Muscle of arm (tissue), 12 donors: ENCODE results near the gene LIMS2. TPM values are rescaled to one million over a fixed set of nuclear protein-coding genes. Genes with fewer than 3 reads are reported as not detected.

Source experiments
- DNase-seq: peaks from one replicate; pipeline ENCODE4 v3.0.0-alpha.2; 2013
- polyA plus RNA-seq, 12 donors: library from polyadenylated mRNA; unstranded; fragments of 120-200 nt; gene quantifications; one replicate each; pipeline ENCODE4 v1.2.1, GENCODE V29; 2013; ENCODE audit not compliant: insufficient read length in 12 of 12

The LIMS2 gene
- polyA plus RNA-seq, 12 donors = 21.5 to 57.1 (median 33.8) TPM; not detected in 1

DNA sequence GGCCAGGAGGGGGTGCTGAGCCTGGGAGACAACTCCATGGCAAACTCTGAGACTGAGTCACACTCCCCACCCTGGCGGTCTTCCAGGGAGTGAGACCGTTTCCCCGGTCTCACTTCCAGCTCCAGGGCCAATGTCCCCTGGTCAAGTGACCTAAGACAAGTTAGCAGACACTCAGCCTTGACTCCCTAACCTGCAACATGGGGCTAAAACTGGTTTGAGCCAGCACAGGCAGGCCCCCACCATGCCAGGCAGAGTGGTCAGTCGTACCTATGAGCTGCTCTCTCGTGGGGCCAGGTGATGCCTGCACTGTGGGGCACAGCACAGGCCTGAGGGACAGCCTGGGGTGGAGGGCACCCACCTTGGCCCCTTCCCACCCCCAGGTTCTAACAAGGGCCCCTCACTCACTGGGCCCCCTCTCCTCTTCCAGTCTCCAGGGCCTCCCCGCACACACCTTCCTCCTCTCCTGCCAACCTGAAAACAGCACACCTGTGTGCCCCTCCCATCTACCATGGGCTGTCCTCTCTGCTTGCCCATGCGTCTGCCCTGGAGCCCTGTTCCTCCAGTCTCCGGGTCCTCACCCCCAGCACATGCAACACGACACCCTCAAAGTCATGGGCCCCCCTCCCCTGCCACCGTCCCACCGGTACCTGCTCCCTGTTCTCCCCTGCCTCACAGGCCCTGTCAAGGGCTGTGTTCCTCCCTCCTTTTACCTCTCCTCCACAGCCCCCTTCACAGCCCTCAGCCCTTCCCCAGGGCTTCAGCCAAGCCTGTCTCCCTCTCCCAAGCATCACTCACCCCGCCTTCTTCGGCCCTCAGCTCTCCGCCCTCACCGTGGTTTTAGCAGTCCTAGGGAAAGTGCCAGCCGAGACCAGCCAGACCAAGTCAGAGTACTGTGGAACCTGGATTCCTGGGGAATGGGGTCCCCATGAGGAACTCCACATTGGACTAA is 27.8 kb downstream of the LIMS2 start:
- DNase-seq = no peak

DNA sequence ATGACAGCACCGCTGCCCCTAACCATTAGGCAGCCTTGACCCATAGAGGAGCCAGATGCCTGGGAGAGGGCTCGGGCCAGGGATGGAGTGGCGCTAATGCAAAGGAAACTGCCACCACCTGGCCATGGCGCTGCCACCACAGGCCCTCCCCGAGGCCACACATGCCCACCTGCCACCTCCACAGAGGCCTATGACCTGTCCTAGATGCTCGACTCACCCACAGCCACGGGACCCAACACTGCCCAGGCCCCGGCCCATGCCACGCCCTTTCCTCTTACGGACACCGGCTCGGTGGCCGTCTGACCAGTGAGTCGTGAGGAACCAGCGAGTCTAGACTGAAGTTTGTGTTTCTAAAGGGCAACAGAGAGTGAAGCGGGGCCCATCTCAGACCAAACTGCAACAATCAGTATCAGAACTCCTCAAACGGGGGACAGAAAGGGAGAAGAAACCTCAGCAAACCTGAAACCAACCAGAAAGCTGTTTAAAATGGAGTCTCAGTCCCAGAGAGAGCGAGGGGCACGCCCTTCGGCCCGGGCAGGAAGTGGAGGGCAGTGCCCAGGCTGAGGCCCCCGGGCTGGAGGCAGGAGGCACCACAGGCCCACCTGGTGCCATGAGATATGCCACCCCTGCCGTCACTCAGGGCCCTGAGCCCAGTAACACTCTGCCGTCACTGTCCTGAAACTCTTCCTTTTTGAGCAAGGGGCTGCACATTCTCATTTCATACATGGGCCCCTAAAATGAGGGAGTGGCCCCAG is 28.7 kb downstream of the LIMS2 start:
- no peak for DNase-seq

DNA sequence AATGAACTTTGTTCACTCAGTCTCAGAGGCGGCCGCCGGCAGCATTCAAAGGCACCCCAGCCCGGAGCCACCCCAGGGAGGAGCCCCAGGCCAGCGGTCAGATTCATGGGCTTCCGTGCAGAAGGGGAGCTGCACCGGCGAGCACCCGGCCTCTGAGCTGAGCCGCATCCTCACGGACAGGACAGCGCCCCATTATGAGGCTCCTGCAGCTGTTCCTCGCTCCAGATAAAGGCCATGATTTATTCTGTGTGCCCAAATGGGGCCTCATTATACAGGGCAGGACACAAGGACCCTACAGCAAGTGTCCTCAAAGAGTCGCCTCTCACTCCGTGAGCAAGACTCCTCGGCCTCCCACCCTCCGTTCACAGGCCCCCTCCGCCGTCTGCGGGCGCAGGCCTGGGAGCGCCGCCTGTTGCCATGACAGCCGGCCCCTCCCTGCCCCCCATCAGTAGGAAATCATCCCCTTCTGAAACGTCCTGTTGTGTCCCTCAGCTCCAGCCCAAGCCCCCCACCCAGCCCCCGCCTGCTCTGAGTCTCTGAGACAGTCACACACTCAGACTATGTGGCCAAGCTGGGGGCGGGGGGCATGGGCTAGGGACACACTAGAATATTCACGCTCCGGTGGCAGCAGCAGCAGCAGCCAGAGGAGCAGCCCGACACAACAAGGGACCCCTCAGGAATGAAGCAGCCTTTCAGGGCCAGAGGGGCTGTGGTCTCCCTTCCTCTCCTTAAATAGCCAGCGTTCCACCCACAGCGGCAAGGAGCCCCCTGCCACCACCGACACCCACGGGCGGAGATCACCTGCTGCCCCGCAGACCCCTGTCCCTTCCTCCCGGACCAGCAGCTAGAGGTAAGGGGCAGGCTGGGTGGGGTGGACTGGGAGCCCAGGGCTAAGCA is 29.7 kb downstream of the LIMS2 start, which contains the start of gene GPR17:
TSS of gene GPR17 (plus strand) at position 759 of the 897 bp plus-strand sequence. CDS start 4,583 bp downstream, outside the sequence.
- DNase-seq = no peak

DNA sequence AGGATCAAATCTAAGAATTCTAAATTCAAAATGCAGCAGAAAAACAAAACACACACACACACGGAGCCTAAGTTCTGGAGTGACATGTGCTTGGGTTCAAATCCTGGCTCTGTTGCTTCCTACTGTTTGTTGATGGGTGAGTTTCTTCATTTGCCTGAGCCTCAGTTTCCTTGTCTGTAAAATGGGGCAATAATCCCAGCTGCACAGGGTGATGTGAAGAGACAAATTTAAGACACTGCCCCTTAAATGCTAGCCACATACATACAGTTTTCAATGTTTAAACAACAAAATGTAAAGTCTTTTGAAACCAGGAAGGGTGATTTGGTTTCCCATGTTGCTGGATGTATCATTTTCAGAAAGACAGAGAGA is 30.3 kb downstream of the LIMS2 start:
- no peak for DNase-seq

DNA sequence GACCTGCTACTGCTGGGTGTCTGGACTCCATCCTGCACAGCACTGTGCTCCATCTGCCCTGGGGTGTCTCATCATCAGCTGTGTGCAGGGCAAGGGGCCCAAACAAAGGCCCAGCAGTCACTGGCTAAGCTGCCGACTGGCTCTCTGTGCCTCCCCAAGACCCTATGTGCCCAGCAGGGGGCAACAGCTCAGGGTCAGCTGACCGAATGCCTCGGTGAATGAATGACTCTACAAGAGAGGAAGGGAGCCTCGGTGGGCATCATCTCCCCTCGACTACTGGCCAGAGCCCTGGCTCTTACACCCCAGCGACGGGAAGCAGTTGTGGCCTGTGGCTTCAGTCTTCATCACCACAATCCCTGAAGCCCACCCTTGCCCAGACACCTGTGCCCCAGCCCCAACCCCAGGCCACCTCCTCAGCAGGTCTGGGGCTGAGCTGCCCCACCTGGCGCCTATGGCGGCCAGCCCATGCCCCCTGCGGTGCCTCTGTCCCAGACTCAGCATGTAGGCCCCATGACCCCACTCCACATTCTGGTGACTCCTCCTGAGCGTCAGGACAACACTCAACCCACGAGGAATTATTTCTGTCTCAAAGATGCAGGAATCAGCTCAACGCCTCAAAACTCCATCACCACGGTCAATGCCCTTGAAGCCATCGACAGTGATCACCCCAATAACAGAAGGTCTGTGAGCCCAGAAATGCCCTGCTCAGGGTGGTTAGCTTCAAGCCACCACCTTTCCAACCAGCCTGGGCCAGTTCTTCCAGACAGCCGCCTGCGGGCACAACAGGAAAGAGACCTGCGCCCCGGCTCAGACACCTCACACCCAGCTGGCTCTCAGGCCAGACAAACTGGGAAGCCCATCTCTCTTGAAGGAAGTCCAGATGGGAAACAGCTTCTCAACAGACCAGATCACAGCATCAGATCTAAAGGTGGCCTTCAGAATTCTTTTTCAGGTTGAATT is 31.0 kb downstream of the LIMS2 start:
- no peak for DNase-seq

DNA sequence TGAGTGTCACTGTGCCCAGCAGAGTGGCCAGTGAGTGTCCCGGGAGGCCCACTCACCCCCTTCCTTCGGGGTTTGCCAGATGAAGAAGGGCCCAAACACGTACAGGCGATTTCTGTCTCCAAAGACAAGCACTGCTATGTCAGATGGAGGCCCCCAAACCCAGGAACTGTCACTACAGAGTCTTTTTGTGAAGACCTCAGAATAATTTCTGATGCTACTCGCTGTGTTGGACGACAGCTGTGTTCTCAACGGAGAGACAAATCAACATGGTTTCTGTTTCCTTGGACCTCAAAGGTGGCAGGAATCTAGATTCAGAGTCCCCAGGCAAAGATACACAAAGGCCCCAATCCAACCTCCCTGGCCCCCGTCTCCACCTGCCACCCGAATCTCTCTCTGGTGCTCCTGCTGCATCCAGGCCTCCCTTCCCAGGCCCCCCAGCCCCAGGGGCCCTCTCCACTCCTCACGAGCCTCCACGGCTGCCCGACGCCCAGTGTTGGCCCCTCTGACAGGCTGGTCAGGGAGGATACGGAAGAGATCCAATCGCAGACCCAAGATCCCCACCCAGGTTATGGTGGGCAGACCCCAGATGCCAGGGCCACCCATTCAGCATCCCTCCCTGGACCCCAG is 31.8 kb downstream of the LIMS2 start:
- no peak for DNase-seq

DNA sequence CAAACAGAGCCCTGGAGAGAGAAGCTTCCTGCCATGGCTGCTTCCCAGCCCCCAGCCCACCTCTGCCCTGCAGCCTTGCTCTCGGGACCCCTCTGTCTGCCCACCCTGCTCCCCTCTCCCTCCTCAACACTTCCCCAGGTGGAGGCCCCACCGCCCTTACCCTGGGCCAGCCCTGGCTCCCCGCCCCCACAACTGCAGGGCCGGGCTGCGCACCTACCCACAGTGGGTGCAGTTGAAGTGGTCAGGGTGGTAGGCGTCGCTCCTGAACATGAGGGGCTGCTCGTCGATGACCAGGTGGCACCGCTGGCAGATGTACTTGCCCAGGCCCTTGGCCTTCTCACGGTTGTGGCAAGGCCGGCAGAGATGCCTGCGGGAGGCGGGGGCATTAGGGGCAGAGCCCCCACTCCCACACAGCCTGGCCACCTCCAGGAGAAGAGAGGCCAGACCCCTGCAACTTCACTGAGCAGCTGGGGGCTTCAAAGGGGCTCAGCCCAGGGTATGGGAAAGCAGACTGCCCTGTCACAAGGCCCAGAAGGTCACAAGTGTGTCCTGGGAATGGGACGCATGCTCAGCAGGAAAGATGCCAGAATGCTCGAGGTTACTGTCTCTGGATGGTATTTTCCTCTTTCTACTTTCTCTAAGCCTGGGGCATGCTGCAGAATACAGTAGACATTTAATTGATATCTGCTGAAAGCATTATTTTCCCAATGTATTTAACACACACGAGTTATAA is 32.5 kb downstream of the LIMS2 start:
- DNase-seq = no peak

DNA sequence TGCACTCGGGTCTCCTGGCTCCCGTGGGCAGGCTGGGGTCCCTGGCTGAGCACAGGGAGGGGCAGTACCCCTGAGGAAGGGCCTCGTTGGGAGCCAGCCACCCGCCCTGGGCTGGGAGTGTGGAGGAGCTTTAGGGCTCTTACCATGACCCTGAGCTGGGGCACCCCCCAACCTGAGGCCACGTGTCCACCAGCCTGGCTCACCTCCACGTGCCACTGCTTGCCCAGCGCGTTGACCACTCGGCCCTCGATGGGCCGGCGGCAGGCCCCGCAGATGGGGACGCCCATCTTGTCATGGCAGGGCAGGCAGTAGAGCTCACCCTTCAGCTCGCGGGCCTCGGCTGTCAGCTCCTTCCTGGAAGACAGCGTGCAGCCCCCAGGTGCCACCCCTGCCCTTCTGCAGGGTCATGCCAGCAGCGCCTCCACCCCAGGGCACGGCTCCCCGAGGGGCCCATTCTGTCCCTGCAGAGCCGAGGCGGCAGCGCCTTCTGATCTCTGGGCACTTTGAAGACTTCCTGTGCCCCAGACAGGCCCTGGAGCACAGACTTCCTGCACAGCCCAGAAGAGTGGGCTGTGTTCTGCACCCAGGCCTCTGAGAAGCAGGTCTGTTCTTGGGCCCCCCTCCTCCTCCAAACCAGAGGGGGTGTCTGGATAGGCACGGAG is 33.4 kb downstream of the LIMS2 start:
- no peak for DNase-seq

DNA sequence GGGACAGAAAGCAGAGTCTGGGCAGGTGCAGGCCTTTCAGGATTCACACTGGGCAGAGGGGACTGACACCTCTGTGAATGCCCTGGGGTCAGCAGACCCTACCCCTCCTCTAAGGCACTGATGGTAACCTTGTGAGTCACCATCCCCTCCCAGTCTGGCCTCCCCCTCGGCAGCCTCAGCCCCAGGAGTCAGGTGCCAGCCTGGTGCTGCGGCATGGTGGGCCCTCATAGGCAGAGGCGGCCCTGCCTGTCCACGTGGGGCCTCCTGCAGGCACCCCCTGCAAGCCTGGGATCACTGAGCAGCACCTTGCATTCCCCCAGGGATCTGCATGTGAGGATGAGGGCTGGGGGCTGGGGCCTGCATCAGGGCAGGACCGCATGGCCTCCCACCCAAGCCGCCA is 34.2 kb downstream of the LIMS2 start:
- DNase-seq = no peak

DNA sequence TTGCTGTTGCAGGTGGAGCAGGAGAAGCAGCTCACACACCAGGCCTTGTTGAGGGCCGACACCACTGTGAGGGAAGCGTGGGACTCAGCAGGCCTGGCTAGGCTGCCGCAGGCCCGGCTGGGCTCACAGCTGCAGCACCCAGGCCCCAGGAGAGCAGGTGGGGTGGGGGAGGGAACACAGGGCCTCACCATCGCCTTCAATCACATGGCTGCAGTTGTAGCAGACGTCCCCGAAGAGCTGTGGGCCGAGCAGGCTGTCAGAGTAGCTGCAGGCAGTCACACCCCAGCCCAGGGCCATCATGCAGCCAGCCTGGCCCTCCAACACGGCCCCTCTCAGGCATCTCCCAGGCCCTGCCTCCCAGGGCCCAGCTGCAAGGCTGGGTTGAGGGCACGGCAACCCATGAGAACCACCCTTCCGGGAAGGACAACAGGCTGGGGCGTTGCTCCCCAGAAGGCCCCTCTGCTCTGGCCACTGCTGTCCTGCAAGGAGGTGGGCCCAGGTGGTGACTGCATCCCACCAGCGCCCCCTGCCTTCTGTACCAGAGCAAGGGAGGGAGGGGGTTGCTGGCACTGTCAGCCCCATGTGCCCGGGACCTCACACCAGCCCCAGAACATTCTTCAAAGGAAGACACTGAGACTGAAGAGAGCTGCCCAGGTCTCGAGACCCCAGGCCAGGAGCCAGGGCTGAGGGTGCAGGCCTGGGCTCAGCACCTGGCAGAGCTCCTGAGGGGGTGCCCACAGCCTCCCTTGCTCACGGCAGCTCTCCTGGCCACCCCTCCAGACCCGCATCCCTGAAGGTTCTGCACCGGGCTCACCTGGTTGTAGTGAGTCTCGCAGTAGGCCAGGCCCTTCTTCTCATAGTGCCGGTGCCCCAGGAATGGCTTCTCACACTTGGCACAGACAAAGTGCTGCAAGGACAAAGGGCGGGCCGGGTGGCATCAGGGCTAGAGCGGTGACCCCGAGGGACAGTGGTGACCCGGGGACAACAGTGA is 35.0 kb downstream of the LIMS2 start:
- no peak for DNase-seq

DNA sequence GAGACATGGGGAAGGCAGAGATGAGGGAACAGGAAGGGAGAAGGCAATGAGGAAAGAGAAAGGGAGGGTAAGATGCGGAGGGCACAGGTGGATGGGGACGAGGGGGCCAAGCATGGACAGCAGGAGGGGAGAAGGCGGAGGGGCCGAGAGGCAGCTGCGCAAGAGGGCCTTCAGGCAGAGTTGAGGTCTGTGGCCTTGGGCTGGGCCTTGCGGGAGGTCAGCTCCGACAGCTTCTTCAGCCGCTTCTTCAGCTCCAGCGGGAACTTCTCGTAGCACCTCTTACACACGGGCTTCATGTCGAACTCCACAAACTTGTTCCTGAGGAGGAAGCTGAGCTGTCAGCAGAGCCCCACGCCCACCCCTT is 36.2 kb downstream of the LIMS2 start:
- no peak for DNase-seq

DNA sequence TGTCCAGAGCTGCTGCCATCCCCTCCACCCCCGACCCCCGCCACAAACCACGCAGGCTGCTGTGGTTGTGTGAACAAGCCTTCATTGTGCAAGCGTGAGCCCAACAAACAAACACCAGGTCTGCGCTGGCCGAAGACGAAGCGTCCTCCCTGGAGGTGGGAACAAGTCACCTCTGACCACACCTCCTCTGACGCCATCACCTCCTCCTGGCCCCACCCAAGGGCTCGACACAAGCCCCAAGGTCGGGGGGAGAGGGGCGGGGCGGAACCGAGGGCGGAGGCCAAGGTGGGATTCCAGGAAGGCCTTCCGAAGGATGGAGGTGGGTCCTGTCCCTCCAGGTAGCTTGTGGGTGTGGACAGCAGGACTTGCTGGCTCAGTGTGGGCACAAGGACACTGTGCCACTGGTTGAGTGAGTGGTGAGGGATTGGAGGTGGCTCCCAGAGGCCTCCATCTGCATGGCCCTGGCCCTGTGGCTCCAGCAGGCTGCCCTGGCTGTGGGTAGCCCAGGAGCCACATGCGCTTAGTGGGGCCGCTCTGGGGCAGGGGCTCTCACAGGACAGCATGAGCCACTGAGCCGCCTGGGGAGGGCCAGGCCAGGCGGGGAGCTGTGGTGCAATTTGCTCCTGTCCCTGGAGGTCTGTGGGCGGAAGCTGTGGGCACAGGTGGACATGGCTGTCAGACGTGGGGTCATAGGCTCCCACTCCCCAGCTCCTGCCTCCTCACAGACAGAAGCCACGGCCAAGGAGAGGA is 36.8 kb downstream of the LIMS2 start:
- no peak for DNase-seq

DNA sequence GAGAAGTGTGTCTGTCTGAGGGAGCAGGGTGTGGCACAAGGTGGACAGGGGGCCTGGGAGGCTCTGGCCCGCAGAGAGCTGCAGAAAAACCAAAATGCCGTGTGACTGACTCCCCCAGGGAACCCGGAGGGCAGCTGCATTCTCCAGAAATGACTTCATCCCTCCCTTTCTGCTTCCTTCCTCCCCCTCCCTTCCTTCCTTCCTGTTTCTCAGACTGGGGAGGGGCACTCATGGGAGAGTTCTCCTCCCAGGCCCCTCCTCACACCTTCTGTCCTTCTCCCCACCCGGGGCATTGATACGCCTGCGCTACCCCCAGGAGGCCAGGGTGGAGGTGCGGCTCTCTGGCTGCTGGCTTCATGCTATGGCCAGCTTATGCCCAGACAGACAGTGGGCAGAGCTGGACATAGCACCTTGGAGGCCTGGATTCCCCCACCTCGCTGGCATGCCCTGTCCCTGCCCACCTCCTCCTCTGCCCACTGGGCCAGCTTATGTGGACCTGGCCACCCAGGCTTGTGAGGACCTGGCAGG is 37.5 kb downstream of the LIMS2 start:
- peak; percentile 47 for DNase-seq

DNA sequence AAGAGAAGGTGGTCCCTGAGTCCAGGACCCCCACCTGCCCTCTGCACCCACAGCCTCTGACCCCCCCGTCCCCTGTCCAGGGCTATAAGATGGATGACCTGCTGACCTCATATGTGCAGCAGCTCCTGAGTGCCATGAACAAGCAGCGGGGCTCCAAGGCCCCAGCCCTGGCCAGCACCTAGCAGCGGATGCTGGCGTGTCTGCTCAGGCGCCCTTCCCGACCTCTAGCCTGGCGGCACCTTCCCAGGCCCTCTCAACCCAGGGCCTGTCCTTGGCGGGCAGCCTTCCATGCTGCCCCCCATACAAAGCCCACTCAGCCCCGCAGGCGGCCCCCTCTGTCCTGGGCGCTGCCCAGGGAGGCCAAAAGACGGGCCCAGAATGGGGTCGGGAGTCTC is 38.1 kb downstream of the LIMS2 start:
- DNase-seq = no peak

DNA sequence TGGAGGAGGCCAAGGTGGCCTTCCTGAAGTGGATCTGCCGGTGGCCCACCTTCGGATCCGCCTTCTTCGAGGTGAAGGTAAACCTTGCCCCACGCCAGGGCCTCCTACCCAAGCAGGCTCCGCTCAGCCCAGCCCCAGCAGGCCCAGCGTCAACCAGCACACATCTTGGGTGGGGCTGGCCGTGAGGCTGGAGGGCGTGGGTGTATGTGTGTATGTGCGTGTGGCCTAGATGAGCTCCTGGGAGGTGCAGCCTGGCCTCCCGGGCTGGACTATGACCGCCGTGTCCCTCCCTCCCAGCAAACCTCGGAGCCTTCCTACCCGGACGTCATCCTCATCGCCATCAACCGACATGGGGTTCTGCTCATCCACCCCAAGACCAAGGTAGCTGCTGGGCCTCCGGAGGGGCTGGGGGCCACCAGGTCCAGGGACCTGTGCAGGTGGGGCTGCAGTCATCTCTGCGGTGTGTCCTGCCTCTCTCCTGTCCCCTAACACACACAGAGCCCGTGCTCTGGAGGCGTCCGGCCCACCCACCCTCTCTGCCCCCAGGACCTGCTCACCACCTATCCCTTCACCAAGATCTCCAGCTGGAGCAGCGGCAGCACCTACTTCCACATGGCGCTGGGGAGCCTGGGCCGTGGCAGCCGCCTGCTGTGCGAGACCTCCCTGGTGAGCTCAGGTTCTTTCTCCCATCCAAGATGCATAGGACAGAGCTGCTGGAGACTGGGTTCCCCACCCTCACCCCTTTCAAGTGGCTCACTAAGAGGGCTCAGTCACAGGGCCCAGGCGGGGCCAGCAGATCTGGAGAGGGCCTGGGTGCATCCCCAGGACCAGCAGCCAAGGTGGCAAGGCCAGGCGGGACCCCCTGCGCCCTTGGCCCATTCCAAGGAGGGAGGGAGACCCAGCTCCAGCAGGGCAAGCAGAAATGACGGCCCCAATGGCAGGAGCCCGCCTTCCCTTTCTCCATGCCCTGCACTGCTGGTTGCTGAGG is 38.8 kb downstream of the LIMS2 start:
- DNase-seq = no peak
